ENCODE results near the gene ZFAND6.

DNA sequence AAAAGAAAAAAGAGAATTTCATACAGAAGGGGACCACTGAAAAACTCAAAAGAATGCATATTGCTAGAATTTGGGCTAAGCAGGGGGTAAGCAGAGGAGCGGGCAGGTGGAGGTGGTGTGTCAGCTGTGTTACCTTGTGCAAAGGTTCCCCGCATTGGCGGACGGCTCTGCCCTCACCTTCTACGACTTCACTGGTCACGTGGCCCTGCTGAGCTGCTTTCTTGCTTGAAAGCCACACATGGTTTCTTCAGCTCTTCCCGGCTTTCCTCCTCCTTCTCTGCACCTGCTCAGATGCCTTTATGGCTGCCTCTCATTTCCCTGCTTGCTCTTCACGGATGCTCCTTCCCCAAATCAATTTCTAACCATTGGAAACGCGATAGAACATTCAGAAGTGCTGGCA lies 123.8 kb downstream of the ZFAND6 start:
- TF ChIP-seq, protein P1, sequence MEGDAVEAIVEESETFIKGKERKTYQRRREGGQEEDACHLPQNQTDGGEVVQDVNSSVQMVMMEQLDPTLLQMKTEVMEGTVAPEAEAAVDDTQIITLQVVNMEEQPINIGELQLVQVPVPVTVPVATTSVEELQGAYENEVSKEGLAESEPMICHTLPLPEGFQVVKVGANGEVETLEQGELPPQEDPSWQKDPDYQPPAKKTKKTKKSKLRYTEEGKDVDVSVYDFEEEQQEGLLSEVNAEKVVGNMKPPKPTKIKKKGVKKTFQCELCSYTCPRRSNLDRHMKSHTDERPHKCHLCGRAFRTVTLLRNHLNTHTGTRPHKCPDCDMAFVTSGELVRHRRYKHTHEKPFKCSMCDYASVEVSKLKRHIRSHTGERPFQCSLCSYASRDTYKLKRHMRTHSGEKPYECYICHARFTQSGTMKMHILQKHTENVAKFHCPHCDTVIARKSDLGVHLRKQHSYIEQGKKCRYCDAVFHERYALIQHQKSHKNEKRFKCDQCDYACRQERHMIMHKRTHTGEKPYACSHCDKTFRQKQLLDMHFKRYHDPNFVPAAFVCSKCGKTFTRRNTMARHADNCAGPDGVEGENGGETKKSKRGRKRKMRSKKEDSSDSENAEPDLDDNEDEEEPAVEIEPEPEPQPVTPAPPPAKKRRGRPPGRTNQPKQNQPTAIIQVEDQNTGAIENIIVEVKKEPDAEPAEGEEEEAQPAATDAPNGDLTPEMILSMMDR (IDR thresholded peaks at IDR 0.05; ENCODE audit: poor library complexity, severe bottlenecking) = no peak
- TF ChIP-seq RAD21 (conservative IDR thresholded peaks at IDR 0.05) (no peak), POLR2AphosphoS5 (IDR thresholded peaks at IDR 0.05) (no peak), MXI1 (conservative IDR thresholded peaks at IDR 0.05; ENCODE audit: poor library complexity, severe bottlenecking) (no peak)
